ENCODE results near the gene DIO3. TPM values are rescaled to one million over a fixed set of nuclear protein-coding genes. Genes with fewer than 3 reads are reported as not detected.
"Not testable (repeated sequence)": the region's sequence is repeated elsewhere in the genome, so short reads cannot be mapped to it uniquely, and the experiment has no call there.

DIO3 gene
- total and polyA plus RNA-seq, 4 experiments from 2014 or later, result not detected

DNA sequence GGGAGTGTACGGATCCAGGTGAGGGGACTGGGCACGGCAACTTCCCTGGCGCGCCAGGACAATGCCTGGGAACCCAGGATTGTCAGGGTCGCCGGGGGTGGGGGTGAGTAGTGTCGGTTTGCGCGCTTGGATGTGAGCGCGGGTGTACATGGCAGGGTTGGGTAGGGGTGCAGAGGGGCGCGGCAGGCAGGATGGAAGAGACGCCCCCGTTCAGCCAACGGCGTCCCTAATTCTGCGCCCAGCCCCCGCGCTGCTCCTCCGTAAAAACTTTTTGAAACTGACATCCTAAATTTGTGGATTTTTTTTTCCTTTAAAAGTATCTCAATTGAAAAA, 3.1 kb downstream of the DIO3 start:
- H3K27me3 Mint-ChIP-seq, result peaks cover 47 to 49% of the 10 kb centered on the region in 2 donors
- H3K27ac ChIP-seq (ENCODE audit: low read depth, low read length), result no peak overlapping the region
- H3K4me1 ChIP-seq (ENCODE audit: insufficient read depth, low read length), result no peaks in the 10 kb centered on the region
- no peaks in the 10 kb centered on the region for H3K9me3 ChIP-seq (ENCODE audit: control insufficient read depth in 1 of 2, low read length in 2 of 2)
- POLR2A ChIA-PET (ENCODE audit: partially characterized antibody), result no interaction called here
- H3K4me1 Mint-ChIP-seq, result peaks cover 1 to 9% (median 5%) of the 10 kb centered on the region in 4 donors
- CTCF ChIA-PET (ENCODE audit: partially characterized antibody), result no interaction called here
- no peak overlapping the region for H3K4me3 Mint-ChIP-seq
- peaks cover 8% of the 10 kb centered on the region for H3K27me3 ChIP-seq (ENCODE audit: insufficient read depth, low read length)
- H3K36me3 Mint-ChIP-seq, result peaks cover 0 to 3% of the 10 kb centered on the region in 2 donors
- no peak overlapping the region for H3K27ac Mint-ChIP-seq
- intact Hi-C loops (cut with micrococcal nuclease), result no loop called here
- H3K36me3 ChIP-seq (ENCODE audit: insufficient read depth, low read length), result no peaks in the 10 kb centered on the region
- peaks cover 0 to 3% (median 0%) of the 10 kb centered on the region in 8 donors for H3K9me3 Mint-ChIP-seq
- H3K4me3 ChIP-seq (ENCODE audit: low read length in 2 of 2), result no peak overlapping the region
- no peak for DNase-seq

DNA sequence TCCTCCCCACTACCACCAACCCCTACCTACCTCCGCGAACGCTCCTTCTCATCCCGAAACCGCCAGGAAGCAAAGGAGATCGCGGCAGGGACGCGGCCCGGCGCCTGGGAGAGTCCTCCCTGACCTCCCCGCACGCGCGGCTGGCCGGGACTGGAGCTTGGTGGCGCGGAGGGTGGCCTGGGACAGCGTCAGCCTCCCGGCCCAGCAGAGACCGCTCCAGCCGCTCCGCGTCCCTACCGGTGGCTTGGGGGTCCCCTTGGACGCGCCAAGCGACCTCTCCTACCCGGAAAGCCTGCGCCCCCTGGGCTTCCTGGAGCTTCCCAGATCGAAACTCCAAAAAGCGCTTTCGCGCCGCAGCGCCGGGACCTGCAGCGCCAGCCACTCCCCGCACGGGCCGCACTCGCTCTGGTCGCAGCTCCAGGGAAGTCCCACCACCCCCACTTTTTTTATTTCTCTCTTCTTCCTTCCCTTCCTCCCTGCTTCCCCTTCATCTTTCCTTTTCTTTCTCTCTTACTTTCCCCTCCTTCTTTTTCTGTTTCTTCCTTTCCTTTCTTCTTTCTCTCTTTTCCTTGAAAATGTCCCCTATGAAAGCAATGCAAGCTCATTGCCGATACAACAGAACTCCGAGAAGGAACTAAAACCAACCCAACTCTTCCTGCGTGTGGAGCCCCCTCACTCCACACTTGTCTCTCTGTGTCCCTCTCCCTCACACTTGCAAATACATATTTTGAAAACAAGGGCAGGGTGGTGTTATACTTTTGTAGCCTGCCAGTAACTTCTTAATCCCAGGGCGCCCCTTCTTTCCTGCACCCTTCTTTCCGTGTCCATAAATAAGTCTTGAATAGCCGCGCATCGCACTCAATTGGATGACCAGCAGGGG, 3.8 kb downstream of the DIO3 start:
- intact Hi-C loops (cut with micrococcal nuclease), result no loop called here
- POLR2A ChIA-PET (ENCODE audit: partially characterized antibody), result no interaction called here
- CTCF ChIA-PET (ENCODE audit: partially characterized antibody), result no interaction called here
- Mint-ChIP-seq H3K4me3 (peak overlapping the region in 1 of 8 donors; percentile 38), H3K9me3 (peaks cover 0 to 3% (median 0%) of the 10 kb centered on the region in 8 donors), H3K27ac (no peak overlapping the region), H3K36me3 (peaks cover 0 to 3% of the 10 kb centered on the region in 2 donors), H3K4me1 (peaks cover 1 to 9% (median 5%) of the 10 kb centered on the region in 4 donors), H3K27me3 (peaks cover 47 to 49% of the 10 kb centered on the region in 2 donors)
- Histone ChIP-seq H3K36me3 (ENCODE audit: insufficient read depth, low read length) (no peaks in the 10 kb centered on the region), H3K4me1 (ENCODE audit: insufficient read depth, low read length) (no peaks in the 10 kb centered on the region), H3K27me3 (ENCODE audit: insufficient read depth, low read length) (peaks cover 8% of the 10 kb centered on the region), H3K9me3 (ENCODE audit: control insufficient read depth in 1 of 2, low read length in 2 of 2) (no peaks in the 10 kb centered on the region), H3K4me3 (ENCODE audit: low read length in 2 of 2) (no peak overlapping the region), H3K27ac (ENCODE audit: low read depth, low read length) (no peak overlapping the region)
- no peak for DNase-seq

DNA sequence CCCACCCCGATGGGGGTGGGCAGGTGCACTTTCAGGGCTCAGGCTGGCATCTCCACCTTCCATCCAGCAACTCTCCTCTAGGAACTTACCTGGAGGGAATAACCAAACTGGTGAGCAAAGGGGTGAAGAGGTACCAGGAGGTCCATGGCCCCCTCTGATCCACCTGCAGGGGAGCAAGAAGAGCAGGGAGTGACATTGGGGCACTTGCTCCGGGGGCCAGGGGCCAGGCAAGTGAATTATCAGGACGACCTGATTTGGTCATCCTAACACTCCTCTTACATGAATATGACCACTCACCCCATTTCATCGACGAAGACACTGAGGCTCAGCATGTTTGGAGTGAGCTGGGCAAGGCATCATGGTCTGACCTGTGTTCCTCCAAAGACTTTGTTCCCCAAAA, 6.0 kb downstream of the DIO3 start:
- Histone ChIP-seq H3K27ac (ENCODE audit: low read depth, low read length) (no peak overlapping the region), H3K4me3 (ENCODE audit: low read length in 2 of 2) (no peak overlapping the region), H3K27me3 (ENCODE audit: insufficient read depth, low read length) (peaks cover 8% of the 10 kb centered on the region), H3K9me3 (ENCODE audit: control insufficient read depth in 1 of 2, low read length in 2 of 2) (no peaks in the 10 kb centered on the region), H3K36me3 (ENCODE audit: insufficient read depth, low read length) (no peaks in the 10 kb centered on the region), H3K4me1 (ENCODE audit: insufficient read depth, low read length) (no peaks in the 10 kb centered on the region)
- ChIA-PET POLR2A (ENCODE audit: partially characterized antibody) (no interaction called here), CTCF (ENCODE audit: partially characterized antibody) (no interaction called here)
- H3K27me3 Mint-ChIP-seq, result peaks cover 43 to 45% of the 10 kb centered on the region in 2 donors
- H3K27ac Mint-ChIP-seq, result no peak overlapping the region
- peaks cover 0 to 3% of the 10 kb centered on the region in 2 donors for H3K36me3 Mint-ChIP-seq
- intact Hi-C loops (cut with micrococcal nuclease), result no loop called here
- peaks cover 1 to 9% (median 5%) of the 10 kb centered on the region in 4 donors for H3K4me1 Mint-ChIP-seq
- no peak for DNase-seq
- no peak overlapping the region for H3K4me3 Mint-ChIP-seq
- H3K9me3 Mint-ChIP-seq, result peaks cover 0 to 3% (median 0%) of the 10 kb centered on the region in 8 donors

DNA sequence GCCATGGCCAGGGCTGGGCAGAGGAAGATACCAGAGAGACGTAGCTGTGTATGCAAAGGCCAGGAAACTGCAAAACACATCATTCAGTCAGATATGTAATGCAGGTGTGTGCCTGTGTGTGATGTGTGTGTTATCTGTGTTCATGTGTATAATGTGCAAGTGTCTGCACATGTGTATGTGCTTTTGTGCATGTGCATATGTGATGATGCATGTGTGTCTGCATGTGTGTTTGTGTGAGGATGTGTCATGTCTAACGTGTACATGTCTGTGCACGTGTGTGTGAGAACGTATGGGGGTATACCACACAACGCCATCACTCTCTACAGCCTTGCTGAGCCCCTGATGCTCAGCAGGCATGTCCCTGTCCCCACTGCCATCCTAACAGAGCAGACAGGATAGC, 9.7 kb downstream of the DIO3 start:
- Histone ChIP-seq H3K9me3 (ENCODE audit: control insufficient read depth in 1 of 2, low read length in 2 of 2) (no peaks in the 10 kb centered on the region), H3K4me3 (ENCODE audit: low read length in 2 of 2) (no peak overlapping the region), H3K4me1 (ENCODE audit: insufficient read depth, low read length) (no peaks in the 10 kb centered on the region), H3K36me3 (ENCODE audit: insufficient read depth, low read length) (no peaks in the 10 kb centered on the region), H3K27me3 (ENCODE audit: insufficient read depth, low read length) (no peaks in the 10 kb centered on the region), H3K27ac (ENCODE audit: low read depth, low read length) (no peak overlapping the region)
- no peaks in the 10 kb centered on the region for H3K36me3 Mint-ChIP-seq
- no peak overlapping the region for H3K27ac Mint-ChIP-seq
- H3K4me1 Mint-ChIP-seq, result no peaks in the 10 kb centered on the region
- CTCF ChIA-PET (ENCODE audit: partially characterized antibody), result no interaction called here
- H3K27me3 Mint-ChIP-seq, result peaks cover 19 to 20% of the 10 kb centered on the region in 2 donors
- POLR2A ChIA-PET (ENCODE audit: partially characterized antibody), result no interaction called here
- intact Hi-C loops (cut with micrococcal nuclease), result no loop called here
- DNase-seq, result no peak
- H3K9me3 Mint-ChIP-seq, result no peaks in the 10 kb centered on the region
- no peak overlapping the region for H3K4me3 Mint-ChIP-seq

DNA sequence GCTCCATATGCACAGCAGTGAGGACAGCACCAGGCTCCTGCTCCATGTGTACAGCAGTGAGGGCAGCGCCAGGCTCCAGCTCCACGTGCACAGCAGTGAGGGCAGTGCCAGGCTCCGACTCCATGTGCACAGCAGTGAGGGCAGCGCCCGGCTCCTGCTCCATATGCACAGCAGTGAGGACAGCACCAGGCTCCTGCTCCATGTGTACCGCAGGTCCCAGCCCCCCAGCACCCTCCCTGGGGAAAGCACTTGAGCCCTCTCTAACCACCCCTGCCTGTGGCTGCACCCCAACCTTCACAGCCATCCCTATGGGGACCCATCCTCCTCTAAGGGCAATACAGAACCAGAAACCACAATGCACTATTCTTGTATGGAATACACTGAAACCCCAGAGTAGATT, 11.2 kb downstream of the DIO3 start:
- peaks cover 8 to 15% of the 10 kb centered on the region in 2 donors for H3K27me3 Mint-ChIP-seq
- H3K4me1 Mint-ChIP-seq; H3K27me3 ChIP-seq (ENCODE audit: insufficient read depth, low read length); H3K9me3 ChIP-seq (ENCODE audit: control insufficient read depth in 1 of 2, low read length in 2 of 2); H3K36me3 Mint-ChIP-seq; intact Hi-C loops (cut with micrococcal nuclease); H3K27ac ChIP-seq (ENCODE audit: low read depth, low read length); DNase-seq; POLR2A ChIA-PET (ENCODE audit: partially characterized antibody); H3K36me3 ChIP-seq (ENCODE audit: insufficient read depth, low read length); H3K4me1 ChIP-seq (ENCODE audit: insufficient read depth, low read length); H3K9me3 Mint-ChIP-seq; H3K4me3 Mint-ChIP-seq; CTCF ChIA-PET (ENCODE audit: partially characterized antibody); H3K4me3 ChIP-seq (ENCODE audit: low read length in 2 of 2); H3K27ac Mint-ChIP-seq: not testable (repeated sequence)

DNA sequence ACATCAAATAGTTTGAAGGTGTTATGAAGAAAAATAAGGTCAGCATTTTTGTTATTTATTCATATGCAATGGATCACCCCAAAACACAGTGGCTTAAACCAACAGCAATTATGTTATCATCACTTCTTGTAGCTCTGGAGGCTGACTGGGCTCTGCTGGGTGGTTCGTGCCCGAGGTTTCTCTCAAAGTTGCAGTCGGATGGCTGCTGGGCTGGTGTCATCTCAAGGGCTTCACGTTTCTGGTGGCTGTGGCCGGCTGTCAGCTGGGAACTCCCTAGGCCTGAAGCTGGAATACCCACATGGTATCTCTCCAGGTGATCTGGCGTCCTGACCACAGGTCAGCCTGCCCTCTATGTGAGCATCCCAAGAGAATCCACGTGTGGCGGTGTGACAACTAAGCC, 12.0 kb downstream of the DIO3 start:
- intact Hi-C loops (cut with micrococcal nuclease), result no loop called here
- no peaks in the 10 kb centered on the region for H3K9me3 Mint-ChIP-seq
- Histone ChIP-seq H3K9me3 (ENCODE audit: control insufficient read depth in 1 of 2, low read length in 2 of 2) (no peaks in the 10 kb centered on the region), H3K36me3 (ENCODE audit: insufficient read depth, low read length) (no peaks in the 10 kb centered on the region), H3K4me3 (ENCODE audit: low read length in 2 of 2) (no peak overlapping the region), H3K27me3 (ENCODE audit: insufficient read depth, low read length) (no peaks in the 10 kb centered on the region), H3K4me1 (ENCODE audit: insufficient read depth, low read length) (no peaks in the 10 kb centered on the region), H3K27ac (ENCODE audit: low read depth, low read length) (no peak overlapping the region)
- peaks cover 3 to 14% of the 10 kb centered on the region in 2 donors for H3K27me3 Mint-ChIP-seq
- DNase-seq, result no peak
- H3K36me3 Mint-ChIP-seq, result no peaks in the 10 kb centered on the region
- no peaks in the 10 kb centered on the region for H3K4me1 Mint-ChIP-seq
- ChIA-PET POLR2A (ENCODE audit: partially characterized antibody) (no interaction called here), CTCF (ENCODE audit: partially characterized antibody) (no interaction called here)
- peak overlapping the region in 1 of 7 donors; percentile 31 for H3K27ac Mint-ChIP-seq
- H3K4me3 Mint-ChIP-seq, result no peak overlapping the region

DNA sequence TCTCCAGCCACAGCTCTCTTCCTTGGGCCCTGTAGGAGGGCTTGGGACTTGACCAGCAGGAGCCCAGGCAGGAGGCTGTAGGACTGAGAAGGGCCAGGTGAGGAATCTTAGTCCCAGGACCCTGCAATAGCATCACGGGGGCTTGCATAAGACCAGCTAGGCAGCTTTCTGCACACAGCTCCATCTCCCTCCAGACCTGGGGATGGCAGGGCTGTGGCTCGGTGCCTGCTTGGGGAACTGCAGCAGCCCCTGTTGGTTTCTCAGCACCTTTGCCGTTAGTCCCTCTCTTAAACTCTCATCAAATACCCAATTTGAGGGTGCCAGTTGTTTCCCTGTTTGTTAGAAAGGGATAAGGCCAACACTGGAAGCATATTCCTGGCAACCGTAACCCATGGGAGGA, 14.3 kb downstream of the DIO3 start:
- Mint-ChIP-seq H3K4me3 (no peak overlapping the region), H3K27me3 (peaks cover 0 to 10% of the 10 kb centered on the region in 2 donors), H3K4me1 (no peaks in the 10 kb centered on the region), H3K27ac (no peak overlapping the region), H3K9me3 (peaks cover 0 to under 1% (median 0%) of the 10 kb centered on the region in 8 donors), H3K36me3 (no peaks in the 10 kb centered on the region)
- Histone ChIP-seq H3K4me1 (ENCODE audit: insufficient read depth, low read length) (no peaks in the 10 kb centered on the region), H3K4me3 (ENCODE audit: low read length in 2 of 2) (no peak overlapping the region), H3K27ac (ENCODE audit: low read depth, low read length) (no peak overlapping the region), H3K36me3 (ENCODE audit: insufficient read depth, low read length) (no peaks in the 10 kb centered on the region), H3K27me3 (ENCODE audit: insufficient read depth, low read length) (no peaks in the 10 kb centered on the region), H3K9me3 (ENCODE audit: control insufficient read depth in 1 of 2, low read length in 2 of 2) (no peaks in the 10 kb centered on the region)
- ChIA-PET POLR2A (ENCODE audit: partially characterized antibody) (no interaction called here), CTCF (ENCODE audit: partially characterized antibody) (no interaction called here)
- intact Hi-C loops (cut with micrococcal nuclease), result no loop called here
- no peak for DNase-seq
